ENCODE measurements around the gene CYB5R4. TPM values are rescaled to one million over a fixed set of nuclear protein-coding genes. Genes with fewer than 3 reads are reported as not detected.

CYB5R4 gene
- total and polyA plus RNA-seq, 2 experiments from 2014 or later = 5.2 to 14.5 TPM

GRCh38 chr6:83824831-83825230, 34.7 kb upstream of the CYB5R4 start:
- no peak overlapping the region for H3K27ac ChIP-seq
- no peak for TF ChIP-seq CTCF (IDR thresholded peaks at IDR 0.05; ENCODE audit: low read depth, low read length)
- H3K4me3 ChIP-seq = no peak overlapping the region
- no peaks in the 10 kb centered on the region for H3K9me3 ChIP-seq (ENCODE audit: low read depth)
- no peaks in the 10 kb centered on the region for H3K36me3 ChIP-seq
- no peaks in the 10 kb centered on the region for H3K4me1 ChIP-seq (ENCODE audit: low read depth)
- H3K27me3 ChIP-seq = no peaks in the 10 kb centered on the region
- no peak for DNase-seq (ENCODE audit: low read depth in 1 of 2, low spot score in 1 of 2)

GRCh38 chr6:83827050-83827449, 32.4 kb upstream of the CYB5R4 start:
- no peaks in the 10 kb centered on the region for H3K4me1 ChIP-seq (ENCODE audit: low read depth)
- H3K27me3 ChIP-seq = no peaks in the 10 kb centered on the region
- no peak overlapping the region for H3K27ac ChIP-seq
- no peak for TF ChIP-seq CTCF (IDR thresholded peaks at IDR 0.05; ENCODE audit: low read depth, low read length)
- no peaks in the 10 kb centered on the region for H3K36me3 ChIP-seq
- H3K4me3 ChIP-seq = no peak overlapping the region
- DNase-seq (ENCODE audit: low read depth in 1 of 2, low spot score in 1 of 2) = no peak
- no peaks in the 10 kb centered on the region for H3K9me3 ChIP-seq (ENCODE audit: low read depth)

GRCh38 chr6:83838727-83839126, 20.8 kb upstream of the CYB5R4 start:
- H3K9me3 ChIP-seq (ENCODE audit: low read depth) = no peaks in the 10 kb centered on the region
- H3K4me3 ChIP-seq = no peak overlapping the region
- no peaks in the 10 kb centered on the region for H3K4me1 ChIP-seq (ENCODE audit: low read depth)
- H3K36me3 ChIP-seq = no peaks in the 10 kb centered on the region
- H3K27ac ChIP-seq = no peak overlapping the region
- no peak for DNase-seq (ENCODE audit: low read depth in 1 of 2, low spot score in 1 of 2)
- H3K27me3 ChIP-seq = no peaks in the 10 kb centered on the region
- TF ChIP-seq CTCF (IDR thresholded peaks at IDR 0.05; ENCODE audit: low read depth, low read length) = no peak

GRCh38 chr6:83844170-83844569, 15.3 kb upstream of the CYB5R4 start:
- Histone ChIP-seq H3K27ac (no peak overlapping the region), H3K4me3 (no peak overlapping the region), H3K36me3 (no peaks in the 10 kb centered on the region), H3K9me3 (ENCODE audit: low read depth) (no peaks in the 10 kb centered on the region), H3K4me1 (ENCODE audit: low read depth) (no peaks in the 10 kb centered on the region), H3K27me3 (no peaks in the 10 kb centered on the region)
- DNase-seq (ENCODE audit: low read depth in 1 of 2, low spot score in 1 of 2) = no peak
- TF ChIP-seq CTCF (IDR thresholded peaks at IDR 0.05; ENCODE audit: low read depth, low read length) = no peak

- Histone ChIP-seq H3K4me1 (ENCODE audit: low read depth) (no peaks in the 10 kb centered on the region), H3K4me3 (no peak overlapping the region), H3K36me3 (no peaks in the 10 kb centered on the region), H3K27me3 (no peaks in the 10 kb centered on the region), H3K9me3 (ENCODE audit: low read depth) (no peaks in the 10 kb centered on the region), H3K27ac (no peak overlapping the region)
- DNase-seq (ENCODE audit: low read depth in 1 of 2, low spot score in 1 of 2) = no peak
- no peak for TF ChIP-seq CTCF (IDR thresholded peaks at IDR 0.05; ENCODE audit: low read depth, low read length)
Observed at GRCh38 chr6:83846291-83846690, 13.2 kb upstream of the CYB5R4 start.

- Histone ChIP-seq H3K27me3 (peaks cover 3% of the 10 kb centered on the region), H3K4me1 (ENCODE audit: low read depth) (no peaks in the 10 kb centered on the region), H3K36me3 (no peaks in the 10 kb centered on the region), H3K4me3 (no peak overlapping the region), H3K9me3 (ENCODE audit: low read depth) (no peaks in the 10 kb centered on the region), H3K27ac (no peak overlapping the region)
- TF ChIP-seq CTCF (IDR thresholded peaks at IDR 0.05; ENCODE audit: low read depth, low read length) = no peak
- DNase-seq (ENCODE audit: low read depth in 1 of 2, low spot score in 1 of 2) = no peak
Observed at GRCh38 chr6:83847179-83847578, 12.3 kb upstream of the CYB5R4 start.

All from cardiac muscle cell (in vitro differentiated cells and primary cell).